AG04450 (cell line): ENCODE results near the gene CTDSP2. TPM values are rescaled to one million over a fixed set of nuclear protein-coding genes. Genes with fewer than 3 reads are reported as not detected.
"Not testable (repeated sequence)": the region's sequence is repeated elsewhere in the genome, so short reads cannot be mapped to it uniquely, and the experiment has no call there.

Source experiments
- CTCF ChIA-PET: fragments of 300-600, 350-600 bp; formaldehyde crosslinking; extraction: SDS; loops from one replicate; lab custom pipeline; 2022; ENCODE audit warnings: antibody characterized with exemption, inconsistent platforms; lab: Charles Lee
- POLR2A ChIA-PET: fragments of 350-600 bp; formaldehyde crosslinking; extraction: SDS; loops from one replicate; lab custom pipeline; 2021; ENCODE audit warnings: antibody characterized with exemption, inconsistent platforms; lab: Yijun Ruan, JAX
- DNase-seq: peaks from one replicate; pipeline ENCODE4 v3.0.0-alpha.2; 2011; ENCODE audit warnings: low read depth, low spot score
- H3K27ac ChIP-seq: one replicate; pipeline ENCODE4 v1.5.1; 2012; ENCODE audit warnings: low read depth, low read length, control low read depth
- H3K27me3 ChIP-seq: one replicate; pipeline ENCODE4 v1.6.0; 2012; ENCODE audit warnings: low read length; ENCODE audit not compliant: control insufficient read depth, insufficient read depth
- H3K4me3 ChIP-seq: 2 replicates; pipeline ENCODE4 v1.5.1; 2011; ENCODE audit warnings: mild to moderate bottlenecking, low read depth, low read length, control low read depth
- H3K9me3 ChIP-seq: 2 replicates; pipeline ENCODE4 v1.5.1; 2012; ENCODE audit warnings: low read length; ENCODE audit not compliant: control insufficient read depth, insufficient read depth
- polyA plus RNA-seq: library from polyadenylated mRNA; depleted of rRNA; stranded (reverse); fragments of >200 nt; gene quantifications from 2 replicates; pipeline ENCODE4 v1.2.3, GENCODE V29; 2011
- TF ChIP-seq, protein P1 (sequence below): IDR thresholded peaks from 2 replicates; pipeline ENCODE4 v1.5.1; 2011; ENCODE audit warnings: low read depth, low read length, control low read depth, inconsistent platforms

Gene CTDSP2
- polyA plus RNA-seq, 1 experiment = 292 TPM

DNA sequence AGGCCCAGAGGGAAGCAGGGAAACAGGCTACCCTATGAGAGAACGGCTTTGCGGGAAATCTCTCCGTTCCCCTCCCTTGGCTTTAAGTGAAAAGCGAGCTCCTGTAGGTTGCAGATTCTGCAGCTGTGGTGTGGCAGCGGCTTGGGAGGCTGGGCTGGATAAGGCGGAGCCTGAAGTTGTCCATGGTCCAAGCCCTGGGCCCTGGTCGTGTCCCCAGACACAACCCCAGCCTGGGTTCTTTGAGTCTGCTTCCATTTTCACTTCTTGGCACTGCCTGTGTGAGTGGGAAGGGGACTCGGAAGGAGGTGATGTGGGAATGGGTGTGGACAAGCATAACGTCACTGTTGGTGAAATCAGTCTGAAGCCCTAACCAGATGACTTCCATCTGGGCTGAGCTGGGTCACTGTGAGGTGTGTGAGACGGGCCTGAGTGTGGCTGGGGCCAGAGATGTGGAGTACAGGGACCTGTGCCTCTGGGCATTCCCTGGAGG is 43.0 kb upstream of the CTDSP2 start:
- H3K27ac ChIP-seq = peak overlapping the region; percentile 89
- peak overlapping the region; percentile 33 for H3K4me3 ChIP-seq
- peak; percentile 70 for DNase-seq
- CTCF ChIA-PET = interaction anchor here (0.8 kb wide), 1 partner anchor 45 kb away, joined by 3 read pairs; no protein-coding TSS in a partner anchor
- peaks cover 9% of the 10 kb centered on the region for H3K9me3 ChIP-seq
- no peaks in the 10 kb centered on the region for H3K27me3 ChIP-seq
- POLR2A ChIA-PET = interaction anchor here (1.0 to 3.2 kb wide), 5 partner anchors 12 to 52 kb away, joined by 4 to 21 read pairs (median 6); partner anchors contain the start of gene CTDSP2
- TF ChIP-seq, protein P1, sequence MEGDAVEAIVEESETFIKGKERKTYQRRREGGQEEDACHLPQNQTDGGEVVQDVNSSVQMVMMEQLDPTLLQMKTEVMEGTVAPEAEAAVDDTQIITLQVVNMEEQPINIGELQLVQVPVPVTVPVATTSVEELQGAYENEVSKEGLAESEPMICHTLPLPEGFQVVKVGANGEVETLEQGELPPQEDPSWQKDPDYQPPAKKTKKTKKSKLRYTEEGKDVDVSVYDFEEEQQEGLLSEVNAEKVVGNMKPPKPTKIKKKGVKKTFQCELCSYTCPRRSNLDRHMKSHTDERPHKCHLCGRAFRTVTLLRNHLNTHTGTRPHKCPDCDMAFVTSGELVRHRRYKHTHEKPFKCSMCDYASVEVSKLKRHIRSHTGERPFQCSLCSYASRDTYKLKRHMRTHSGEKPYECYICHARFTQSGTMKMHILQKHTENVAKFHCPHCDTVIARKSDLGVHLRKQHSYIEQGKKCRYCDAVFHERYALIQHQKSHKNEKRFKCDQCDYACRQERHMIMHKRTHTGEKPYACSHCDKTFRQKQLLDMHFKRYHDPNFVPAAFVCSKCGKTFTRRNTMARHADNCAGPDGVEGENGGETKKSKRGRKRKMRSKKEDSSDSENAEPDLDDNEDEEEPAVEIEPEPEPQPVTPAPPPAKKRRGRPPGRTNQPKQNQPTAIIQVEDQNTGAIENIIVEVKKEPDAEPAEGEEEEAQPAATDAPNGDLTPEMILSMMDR = no peak

DNA sequence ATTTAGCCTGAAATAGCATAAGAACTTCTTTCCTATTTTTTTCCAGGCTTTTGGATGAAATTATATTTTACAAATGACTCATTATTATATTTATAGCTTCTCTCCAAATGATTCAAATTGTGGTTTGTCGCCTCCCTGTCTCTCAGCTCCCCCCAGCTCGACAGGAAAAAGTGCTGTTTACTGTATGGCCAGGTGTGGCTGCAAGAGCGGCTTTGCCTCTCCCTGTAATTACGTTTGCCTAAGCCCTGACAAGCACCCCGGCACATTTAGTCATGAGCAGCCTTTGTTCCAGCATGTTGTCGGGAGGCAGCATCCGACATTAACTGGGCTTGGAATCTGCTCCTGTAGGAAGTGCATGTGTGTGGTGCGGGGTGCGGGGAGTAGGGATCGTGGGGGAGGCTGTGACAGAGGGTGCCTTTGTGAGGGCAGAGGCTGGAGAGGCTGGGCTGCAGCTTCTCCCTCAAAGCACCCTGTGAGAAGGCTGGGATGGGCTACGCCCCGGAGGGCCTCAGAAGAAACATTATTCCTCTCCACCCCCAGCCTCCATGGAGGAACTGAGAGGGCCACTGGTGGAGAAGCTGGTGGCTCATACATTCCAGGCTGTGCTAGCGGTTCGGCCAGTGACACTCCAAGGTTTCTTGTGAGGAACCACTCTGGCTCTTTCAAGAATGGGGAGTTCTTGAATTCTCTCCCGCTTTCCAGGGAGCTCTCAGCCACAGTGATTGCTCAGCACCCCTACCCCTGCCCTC is 42.1 kb upstream of the CTDSP2 start:
- Histone ChIP-seq H3K4me3 (peak overlapping the region; percentile 33), H3K9me3 (peaks cover 9% of the 10 kb centered on the region), H3K27me3 (no peaks in the 10 kb centered on the region), H3K27ac (peak overlapping the region; percentile 89)
- no peak for DNase-seq
- ChIA-PET POLR2A (interaction anchor here (0.5 to 3.2 kb wide), 8 partner anchors 8 to 43 kb away, joined by 3 to 21 read pairs (median 6); partner anchors contain the start of gene CTDSP2), CTCF (interaction anchor here (0.7 to 1.8 kb wide), 5 partner anchors 10 to 132 kb away, joined by 3 to 7 read pairs (median 3); no protein-coding TSS in a partner anchor)
- TF ChIP-seq, protein P1 = no peak

DNA sequence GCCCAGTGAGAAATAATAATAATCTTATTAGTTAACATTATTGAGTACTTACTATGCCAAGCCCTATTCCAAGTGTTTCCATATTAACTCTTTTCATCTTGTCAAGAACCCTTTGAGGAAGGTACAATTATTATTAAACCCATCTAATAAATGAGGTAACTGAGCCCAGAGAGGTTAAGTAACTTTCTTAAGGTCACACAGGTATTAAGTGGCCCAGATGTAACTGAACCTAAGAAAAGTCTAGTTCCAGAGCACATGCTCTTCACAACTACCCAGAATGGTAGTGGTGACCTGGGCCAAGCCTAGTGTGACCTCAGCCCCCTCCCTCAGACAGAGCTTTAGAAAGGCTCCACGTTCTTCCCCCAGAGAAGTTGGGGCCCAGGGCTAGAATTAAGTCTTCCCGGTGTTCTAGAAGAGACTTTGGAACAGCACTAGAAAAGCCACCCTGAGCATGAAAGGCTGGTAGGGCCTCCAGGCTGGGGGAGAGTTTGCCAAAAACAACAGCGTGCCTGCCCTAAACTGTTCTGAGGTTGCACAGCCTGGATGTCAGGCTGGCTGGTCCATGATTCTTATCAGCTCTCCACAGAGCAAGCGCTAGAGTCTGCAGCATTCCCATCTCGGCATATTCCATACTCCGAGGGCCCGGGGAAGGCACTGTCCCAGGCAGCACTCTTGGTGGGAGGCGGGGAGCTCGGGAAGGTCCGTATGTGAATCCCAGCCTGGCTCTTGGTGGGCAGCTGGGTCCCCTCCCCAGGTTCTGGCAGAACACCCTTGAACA is 41.3 kb upstream of the CTDSP2 start:
- TF ChIP-seq, protein P1 = no peak
- H3K9me3 ChIP-seq = peaks cover 9% of the 10 kb centered on the region
- no peaks in the 10 kb centered on the region for H3K27me3 ChIP-seq
- H3K27ac ChIP-seq = peak overlapping the region; percentile 89
- no peak for DNase-seq
- CTCF ChIA-PET = interaction anchor here (0.6 to 1.8 kb wide), 4 partner anchors 18 to 131 kb away, joined by 3 to 7 read pairs (median 4); no protein-coding TSS in a partner anchor
- POLR2A ChIA-PET = interaction anchor here (0.5 to 3.2 kb wide), 7 partner anchors 9 to 42 kb away, joined by 3 to 21 read pairs (median 6); partner anchors contain the start of gene CTDSP2
- peak overlapping the region; percentile 22; the same call in 1 of the 2 replicates for H3K4me3 ChIP-seq

DNA sequence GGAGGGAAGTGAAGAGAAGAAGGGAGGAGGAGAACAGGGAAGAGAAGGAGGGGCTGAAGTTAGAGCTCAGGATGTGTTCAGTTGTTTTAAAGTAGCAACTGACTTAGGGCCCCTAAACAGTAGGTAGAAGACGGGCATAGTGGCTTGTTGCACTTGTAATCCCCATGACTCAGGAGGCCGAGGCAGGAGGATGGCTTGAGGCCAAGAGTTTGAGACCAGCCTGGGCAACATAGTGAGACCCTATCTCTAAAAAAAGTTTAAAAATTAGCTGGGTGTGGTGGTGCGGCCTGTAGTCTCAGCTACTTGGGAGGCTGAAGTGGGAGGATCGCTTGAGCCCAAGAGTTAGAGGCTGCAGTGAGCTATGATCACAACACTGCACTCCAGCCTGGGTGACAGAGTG is 40.4 kb upstream of the CTDSP2 start:
- H3K4me3 ChIP-seq, DNase-seq, H3K27me3 ChIP-seq, H3K27ac ChIP-seq, H3K9me3 ChIP-seq: not testable (repeated sequence)
- POLR2A ChIA-PET = interaction anchor here (1.2 kb wide), 1 partner anchor 22 kb away, joined by 4 read pairs; no protein-coding TSS in a partner anchor
- CTCF ChIA-PET = interaction anchor here (0.6 to 1.3 kb wide), 3 partner anchors 10 to 42 kb away, joined by 3 to 4 read pairs (median 3); no protein-coding TSS in a partner anchor

DNA sequence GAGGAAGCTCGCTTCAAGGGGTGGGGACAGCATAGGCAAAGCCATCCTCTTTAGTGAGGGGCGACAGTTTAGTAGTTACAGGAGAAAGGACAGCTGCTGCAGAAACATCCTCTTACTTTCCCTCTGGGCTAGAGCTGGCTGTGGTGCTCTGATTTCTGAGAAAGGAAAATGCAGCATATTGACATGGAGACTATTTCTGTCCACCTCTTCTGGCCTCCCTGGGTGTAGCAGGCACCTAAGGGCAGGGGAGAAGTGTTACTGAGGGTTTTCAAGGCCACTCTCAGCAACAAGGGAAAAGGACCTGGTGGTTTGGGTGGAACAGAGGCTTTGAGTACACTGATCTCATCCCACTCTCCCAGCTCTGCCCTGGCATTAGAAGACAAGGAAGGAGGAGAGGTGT is 40.0 kb upstream of the CTDSP2 start:
- no peaks in the 10 kb centered on the region for H3K27me3 ChIP-seq
- no peak for DNase-seq
- peaks cover 9% of the 10 kb centered on the region for H3K9me3 ChIP-seq
- TF ChIP-seq, protein P1 = no peak
- no peak overlapping the region for H3K4me3 ChIP-seq
- ChIA-PET CTCF (interaction anchor here (0.7 to 1.3 kb wide), 2 partner anchors 9 to 10 kb away, joined by 3 to 4 read pairs; no protein-coding TSS in a partner anchor), POLR2A (interaction anchor here (1.2 kb wide), 1 partner anchor 21 kb away, joined by 4 read pairs; no protein-coding TSS in a partner anchor)
- no peak overlapping the region for H3K27ac ChIP-seq
